Activated T-helper 1 cell treated with anti-CD3 and anti-CD28 coated beads, Interleukin-12 subunit alpha, Interleukin-12 subunit beta, Interleukin-2, Interleukin-4 antibody, amounts not matched to agents 30 ng/mL and 10 ng/mL and 1 ng/mL, durations not matched to agents 14 hours and 24 hours and 36 hours (primary cell): ENCODE data around the gene PFKP. TPM values are rescaled to one million over a fixed set of nuclear protein-coding genes. Genes with fewer than 3 reads are reported as not detected.

Experiments
- DNase-seq: peaks from one replicate; pipeline ENCODE4 v3.0.0; 2021; ENCODE audit warnings: low spot score
- H3K27ac Mint-ChIP-seq: one replicate; pipeline ENCODE4 v1.8.0; 2021; ENCODE audit warnings: mild to moderate bottlenecking, mixed read lengths
- H3K27me3 Mint-ChIP-seq: one replicate; pipeline ENCODE4 v1.8.0; 2022; ENCODE audit warnings: mild to moderate bottlenecking, moderate library complexity, mixed read lengths; ENCODE audit not compliant: insufficient read depth
- H3K36me3 Mint-ChIP-seq: one replicate; pipeline ENCODE4 v1.8.0; 2021; ENCODE audit warnings: low read depth, mixed read lengths
- H3K4me1 Mint-ChIP-seq: one replicate; pipeline ENCODE4 v1.8.0; 2021; ENCODE audit warnings: low read depth, mixed read lengths
- H3K4me3 Mint-ChIP-seq: one replicate; pipeline ENCODE4 v1.8.0; 2021; ENCODE audit warnings: mild to moderate bottlenecking, moderate library complexity, mixed read lengths
- H3K9me3 Mint-ChIP-seq: one replicate; pipeline ENCODE4 v1.8.0; 2021; ENCODE audit warnings: mixed read lengths
- intact Hi-C: fragments of 100-400 bp; cut with micrococcal nuclease; formaldehyde crosslinking; loops from one replicate; pipeline ENCODE4 v1.15.1; 2024
- total RNA-seq: library from RNA; stranded (reverse); gene quantifications from 2 replicates; pipeline ENCODE4 v1.2.3, GENCODE V29; 2022

PFKP gene
- total RNA-seq, 1 donor from 2014 or later, result 264 TPM

DNA sequence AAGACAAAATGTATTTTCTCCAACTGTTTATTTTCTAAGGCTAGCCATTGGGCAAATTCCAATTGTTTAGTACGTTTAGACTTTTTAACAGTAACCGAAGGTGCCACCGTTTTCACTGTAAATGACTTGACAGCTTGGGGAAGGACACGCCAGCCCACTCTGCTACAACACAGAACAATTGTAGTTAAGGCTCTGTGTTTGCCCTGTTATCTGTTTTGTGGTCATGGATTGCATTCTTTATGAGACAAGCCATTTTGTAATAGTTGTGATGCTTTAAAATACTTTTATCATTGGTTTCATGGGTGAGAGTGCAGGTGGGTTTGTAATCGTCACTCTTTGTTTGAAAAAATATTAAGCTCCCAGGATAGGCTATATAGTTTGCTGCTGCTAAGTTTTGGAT lies 111.8 kb downstream of the PFKP start:
- DNase-seq, result no peak
- Mint-ChIP-seq H3K4me3 (no peak overlapping the region), H3K27me3 (peaks cover 62% of the 10 kb centered on the region), H3K27ac (no peak overlapping the region), H3K4me1 (no peaks in the 10 kb centered on the region), H3K36me3 (peaks cover 2% of the 10 kb centered on the region), H3K9me3 (no peaks in the 10 kb centered on the region)
- intact Hi-C loops, result no loop called here

DNA sequence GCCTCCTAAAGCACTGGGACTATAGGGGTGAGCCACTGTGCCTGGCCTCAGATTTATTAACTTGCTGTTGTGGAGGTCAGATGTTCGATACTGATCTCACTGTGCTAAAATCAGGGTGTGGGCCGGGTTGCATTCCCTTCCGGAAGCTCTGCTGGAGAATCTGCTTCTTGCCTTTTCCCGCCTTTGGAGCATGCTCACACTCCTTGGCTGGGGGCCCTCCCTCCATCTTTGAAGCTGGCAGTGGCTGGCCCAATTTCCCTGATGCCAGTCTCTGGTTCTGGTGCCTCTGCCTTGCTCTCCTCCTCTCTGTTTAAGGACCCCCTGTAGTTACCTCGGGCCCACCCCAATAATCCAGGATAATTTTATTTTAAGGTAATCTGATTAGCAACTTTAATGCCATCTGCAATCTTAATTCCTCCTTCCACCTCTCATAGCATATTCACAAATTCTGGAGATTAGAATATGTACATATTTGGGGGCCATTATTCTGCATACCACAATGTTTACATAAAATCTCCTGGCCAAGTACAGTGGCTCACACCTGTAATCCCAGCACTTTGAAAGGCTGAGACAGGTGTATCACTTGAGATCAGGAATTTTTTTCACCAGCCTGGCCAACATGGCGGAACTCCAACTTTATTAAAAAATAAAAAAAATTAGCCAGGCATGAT lies 113.1 kb downstream of the PFKP start:
- Mint-ChIP-seq H3K4me3 (no peak overlapping the region), H3K4me1 (peaks cover 7% of the 10 kb centered on the region), H3K36me3 (peaks cover 2% of the 10 kb centered on the region), H3K9me3 (no peaks in the 10 kb centered on the region), H3K27me3 (peaks cover 72% of the 10 kb centered on the region), H3K27ac (no peak overlapping the region)
- intact Hi-C loops, result no loop called here
- DNase-seq, result no peak

DNA sequence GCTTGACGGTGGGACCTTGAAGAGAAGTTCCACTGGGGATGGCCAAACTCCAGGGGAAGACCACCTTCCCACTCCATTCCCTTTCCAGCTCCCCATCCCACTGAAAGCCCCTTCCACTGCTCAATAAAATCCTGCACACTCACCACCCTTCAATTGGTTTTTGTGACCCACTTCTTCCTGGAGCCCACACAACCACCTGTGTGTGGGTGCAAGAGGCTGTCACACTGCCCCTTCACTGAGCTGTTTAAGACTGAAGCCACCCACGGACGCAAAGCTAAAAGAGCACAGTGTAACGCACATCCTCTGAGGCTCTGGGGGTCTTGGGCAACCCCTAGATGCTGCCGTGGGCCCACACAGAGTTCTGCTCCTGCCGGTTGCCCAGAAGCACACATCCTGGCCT lies 118.0 kb downstream of the PFKP start:
- Mint-ChIP-seq H3K4me3 (no peak overlapping the region), H3K27me3 (peaks cover 76% of the 10 kb centered on the region), H3K4me1 (peaks cover 15% of the 10 kb centered on the region), H3K36me3 (peaks cover 2% of the 10 kb centered on the region), H3K9me3 (no peaks in the 10 kb centered on the region), H3K27ac (no peak overlapping the region)
- no peak for DNase-seq
- intact Hi-C loops, result no loop called here

DNA sequence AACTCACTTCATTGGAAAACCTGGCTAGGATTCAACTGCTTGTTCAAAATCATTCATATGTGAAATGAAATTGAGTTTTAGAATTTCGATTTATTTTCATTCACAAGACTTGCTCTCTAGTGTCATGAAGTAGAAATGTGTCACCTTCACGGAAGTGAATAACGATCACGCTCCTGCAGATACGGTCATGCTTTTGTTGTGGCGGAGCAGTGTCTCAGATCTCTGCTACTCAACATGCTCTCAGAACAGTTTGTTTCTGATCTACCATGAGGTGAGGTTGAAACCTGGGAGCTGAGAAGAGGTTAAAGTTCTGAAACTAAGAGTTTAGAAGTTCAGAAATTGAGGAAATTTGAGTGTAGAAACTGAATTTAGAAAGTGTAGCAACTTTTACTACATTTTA lies 119.0 kb downstream of the PFKP start:
- Mint-ChIP-seq H3K4me3 (peak overlapping the region; percentile 3), H3K9me3 (no peaks in the 10 kb centered on the region), H3K4me1 (peaks cover 15% of the 10 kb centered on the region), H3K27ac (no peak overlapping the region), H3K36me3 (peaks cover 2% of the 10 kb centered on the region), H3K27me3 (peaks cover 76% of the 10 kb centered on the region)
- intact Hi-C loops, result loop anchor here (1.0 kb wide), 1 partner anchor 11 kb away; no protein-coding TSS in a partner anchor
- peak; percentile 20 for DNase-seq

Other genes with a start within 250 kb of the PFKP start
- gene PITRM1, start 105.2 kb downstream of the PFKP start, total RNA-seq, result 76.3 and 80.4 TPM in 2 replicates